Motor neuron (in vitro differentiated cells): ENCODE data around the gene SLC6A7. TPM values are rescaled to one million over a fixed set of nuclear protein-coding genes. Genes with fewer than 3 reads are reported as not detected.
A peak's percentile ranks its signal among the peaks of the same experiment; 100 is the strongest.

Source experiments
- ATAC-seq, 8 experiments: fragments of 200-7000 bp; cut with Tn5 transposase; replicated peaks in 6 of 8; 2 replicates each; pipeline ENCODE4 v1.8.0; 2021; ENCODE audit warnings: mild to moderate bottlenecking in 8 of 8, moderate library complexity in 8 of 8
- H3K27ac ChIP-seq, 2 donors: fragments of 250-450 bp; sonication (Bioruptor Pico); 2 replicates each; pipeline ENCODE4 v1.9.0; 2021; ENCODE audit warnings: antibody characterized with exemption in 2 of 2, mild to moderate bottlenecking in 2 of 2, moderate library complexity in 1 of 2
- H3K4me1 ChIP-seq, 2 donors: fragments of 250-450 bp; sonication (Bioruptor Pico); replicated peaks in 1 of 2; 2 replicates each; pipeline ENCODE4 v1.6.1; 2021; ENCODE audit warnings: antibody characterized with exemption in 2 of 2, mild to moderate bottlenecking in 2 of 2, moderate library complexity in 1 of 2
- H3K4me3 ChIP-seq, 5 donors: fragments of 250-450 bp; sonication (Bioruptor Pico); 2 replicates each; pipeline ENCODE4 v1.9.0; 2021; ENCODE audit warnings: antibody characterized with exemption in 5 of 5, mild to moderate bottlenecking in 5 of 5, moderate library complexity in 4 of 5
- whole genome bisulfite sequencing, 10 experiments: fragments of 450-650 bp; shearing (Covaris generic); methylation state at CpG; one replicate each; pipeline ENCODE4 v1.0.0; 2022; 5-methylcytosine and 5-hydroxymethylcytosine counted together
- in situ Hi-C, 9 experiments: fragments of 400-800 bp; cut with MboI; loops; one replicate each; pipeline ENCODE4 v1.15.0; 2021; ENCODE audit warnings: low sequenced_read_pairs in 9 of 9, low pct_unique_long_range_greater_than_20kb in 2 of 9; ENCODE audit not compliant: unreplicated experiment in 9 of 9
- total RNA-seq, 8 experiments: library from RNA; unstranded; fragments of 300-600 nt; gene quantifications; 2 replicates each; pipeline versions ENCODE4 v1.2.3 to v1.2.4, GENCODE V29; 2022

Gene SLC6A7
- total RNA-seq, 8 experiments from 2014 or later: 0.07 to 1.9 (median 0.14) TPM; not detected in 1

- in situ Hi-C loops: loop anchor here in 2 of 9 experiments (5.0 to 25.0 kb wide), 3 partner anchors 56 to 381 kb away; no protein-coding TSS in a partner anchor
- WGBS, 10 experiments: 9 to 61% (median 33%) methylated on average over 1 to 6 of the region's 10 CpGs; no CpG with 5 or more reads in 3 of the 10 experiments
- peak; percentile 40 to 96 (median 94) for ATAC-seq
- Histone ChIP-seq H3K4me1 (no peaks in the 10 kb centered on the region), H3K27ac (no peak overlapping the region), H3K4me3 (no peak overlapping the region)
Observed at GRCh38 chr5:150217873-150218692, 28.2 kb downstream of the SLC6A7 start.

- no peak overlapping the region for H3K27ac ChIP-seq
- 97 to 100% (median 100%) methylated on average over 1 to 3 of the region's 5 CpGs; no CpG with 5 or more reads in 7 of the 10 experiments for WGBS, 10 experiments
- no peaks in the 10 kb centered on the region for H3K4me1 ChIP-seq
- H3K4me3 ChIP-seq: no peak overlapping the region
- in situ Hi-C loops: loop anchor here in 2 of 9 experiments (5.0 to 25.0 kb wide), 3 partner anchors 56 to 381 kb away; no protein-coding TSS in a partner anchor
- no peak for ATAC-seq
Observed at GRCh38 chr5:150218693-150219035, 28.8 kb downstream of the SLC6A7 start.

DNA sequence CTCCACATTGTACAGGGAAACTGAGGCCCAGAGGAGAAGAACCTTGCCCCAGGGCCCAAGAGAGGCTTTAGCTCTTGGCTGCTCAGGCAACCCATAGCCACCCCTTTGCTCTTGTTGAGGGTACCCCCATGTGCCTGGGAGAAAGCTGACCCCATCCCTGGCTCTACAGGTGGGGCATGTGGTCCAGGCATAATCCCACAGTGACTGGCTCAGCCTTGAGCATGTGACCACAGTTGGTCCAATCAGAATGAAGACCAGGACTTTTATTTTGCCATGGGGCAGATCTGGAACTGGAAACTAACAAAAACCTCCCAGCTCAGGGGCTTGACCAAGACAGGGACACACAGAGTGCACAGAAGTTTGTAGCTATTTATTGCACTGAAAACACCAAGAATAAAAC, 29.3 kb downstream of the SLC6A7 start:
- Histone ChIP-seq H3K27ac (no peak overlapping the region), H3K4me3 (no peak overlapping the region), H3K4me1 (no peaks in the 10 kb centered on the region)
- ATAC-seq: no peak
- in situ Hi-C loops: loop anchor here in 2 of 9 experiments (5.0 to 25.0 kb wide), 3 partner anchors 57 to 382 kb away; no protein-coding TSS in a partner anchor

DNA sequence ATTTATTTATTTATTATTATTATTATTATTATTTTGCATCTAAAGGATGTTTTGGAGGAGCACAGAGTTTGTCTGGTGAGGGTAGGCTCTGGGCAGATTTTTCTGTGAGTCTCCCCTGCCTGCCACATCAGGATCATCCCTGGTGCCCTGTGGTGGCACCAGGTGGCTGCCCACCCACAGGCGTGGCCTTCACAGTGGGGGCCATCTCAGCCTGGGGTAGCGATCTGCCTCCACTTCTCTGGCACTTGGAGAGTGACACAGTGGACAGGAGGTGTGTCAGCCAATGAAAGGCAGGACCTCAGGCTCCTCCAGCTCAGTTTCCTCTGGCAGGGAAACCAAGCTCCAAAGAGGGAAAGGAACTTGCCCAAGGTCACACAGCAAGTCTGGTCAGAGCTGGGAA, 30.0 kb downstream of the SLC6A7 start:
- H3K4me3 ChIP-seq: no peak overlapping the region
- H3K4me1 ChIP-seq: no peaks in the 10 kb centered on the region
- in situ Hi-C loops: loop anchor here in 3 of 9 experiments (5.0 to 25.0 kb wide), 3 partner anchors 58 to 383 kb away; no protein-coding TSS in a partner anchor
- ATAC-seq: no peak
- 83 to 100% (median 92%) methylated on average over 1 to 2 of the region's 2 CpGs; no CpG with 5 or more reads in 6 of the 10 experiments for WGBS, 10 experiments
- no peak overlapping the region for H3K27ac ChIP-seq

- WGBS, 10 experiments: 70 to 92% (median 83%) methylated on average over 1 to 3 of the region's 5 CpGs; no CpG with 5 or more reads in 3 of the 10 experiments
- no peaks in the 10 kb centered on the region for H3K4me1 ChIP-seq
- no peak overlapping the region for H3K27ac ChIP-seq
- in situ Hi-C loops: loop anchor here in 2 of 9 experiments (10.0 to 25.0 kb wide), 2 partner anchors 97 to 384 kb away; no protein-coding TSS in a partner anchor
- no peak for ATAC-seq
- no peak overlapping the region for H3K4me3 ChIP-seq
Observed at GRCh38 chr5:150221471-150221870, 31.6 kb downstream of the SLC6A7 start.

GRCh38 chr5:150222906-150223305, 33.0 kb downstream of the SLC6A7 start:
- in situ Hi-C loops: loop anchor here in 2 of 9 experiments (10.0 to 25.0 kb wide), 2 partner anchors 98 to 386 kb away; no protein-coding TSS in a partner anchor
- Histone ChIP-seq H3K4me3 (no peak overlapping the region), H3K27ac (no peak overlapping the region), H3K4me1 (no peaks in the 10 kb centered on the region)
- 96% methylated on average over 8 of the region's 21 CpGs; no CpG with 5 or more reads in 9 of the 10 experiments for WGBS, 10 experiments
- ATAC-seq: no peak

GRCh38 chr5:150223474-150223873, 33.6 kb downstream of the SLC6A7 start:
- Histone ChIP-seq H3K4me3 (no peak overlapping the region), H3K27ac (no peak overlapping the region), H3K4me1 (no peaks in the 10 kb centered on the region)
- ATAC-seq: no peak
- 20 to 100% (median 80%) methylated on average over 1 to 6 of the region's 7 CpGs; no CpG with 5 or more reads in 3 of the 10 experiments for WGBS, 10 experiments
- in situ Hi-C loops: loop anchor here in 2 of 9 experiments (10.0 to 25.0 kb wide), 2 partner anchors 99 to 386 kb away; no protein-coding TSS in a partner anchor

DNA sequence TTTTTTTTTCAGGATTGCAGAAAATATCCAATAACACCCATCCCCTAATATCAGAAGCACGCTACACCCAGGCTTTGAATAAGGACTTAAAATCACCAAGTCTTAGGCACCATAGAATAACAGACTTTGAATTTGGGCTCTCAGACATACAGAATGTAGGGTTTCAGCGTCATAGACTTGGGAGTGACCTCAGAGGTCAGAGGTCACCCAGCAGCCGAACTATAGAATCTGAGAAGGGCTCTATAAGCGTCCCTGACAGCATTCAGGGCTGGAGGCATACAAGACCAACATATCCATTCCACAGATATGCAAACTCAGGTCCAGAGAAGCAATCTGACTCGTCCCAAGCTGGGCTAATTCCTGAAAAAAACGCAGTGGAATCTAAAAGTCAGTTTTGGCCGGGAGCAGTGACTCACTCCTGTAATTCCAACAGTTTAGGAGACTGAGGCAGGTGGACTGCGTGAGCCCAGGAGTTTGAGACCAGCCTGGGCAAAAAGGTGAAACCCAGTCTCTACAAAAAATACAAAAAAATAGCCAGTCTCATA, 34.7 kb downstream of the SLC6A7 start:
- 34 to 77% (median 54%) methylated on average over 1 to 6 of the region's 8 CpGs for WGBS, 10 experiments
- no peaks in the 10 kb centered on the region for H3K4me1 ChIP-seq
- no peak overlapping the region for H3K27ac ChIP-seq
- peak in 1 of 8 experiments; percentile 31 for ATAC-seq
- in situ Hi-C loops: loop anchor here in 2 of 9 experiments (10.0 to 25.0 kb wide), 2 partner anchors 100 to 387 kb away; no protein-coding TSS in a partner anchor
- H3K4me3 ChIP-seq: no peak overlapping the region

- WGBS, 10 experiments: 80 to 100% (median 99%) methylated on average over 1 to 5 of the region's 5 CpGs; no CpG with 5 or more reads in 2 of the 10 experiments
- H3K27ac ChIP-seq: no peak overlapping the region
- peak in 3 of 8 experiments; percentile 13 to 36 (median 15) for ATAC-seq
- H3K4me3 ChIP-seq: no peak overlapping the region
- in situ Hi-C loops: loop anchor here in 1 of 9 experiments (10.0 kb wide), 1 partner anchor 102 kb away; no protein-coding TSS in a partner anchor
- H3K4me1 ChIP-seq: no peaks in the 10 kb centered on the region
Observed at GRCh38 chr5:150227036-150227435, 37.2 kb downstream of the SLC6A7 start.

DNA sequence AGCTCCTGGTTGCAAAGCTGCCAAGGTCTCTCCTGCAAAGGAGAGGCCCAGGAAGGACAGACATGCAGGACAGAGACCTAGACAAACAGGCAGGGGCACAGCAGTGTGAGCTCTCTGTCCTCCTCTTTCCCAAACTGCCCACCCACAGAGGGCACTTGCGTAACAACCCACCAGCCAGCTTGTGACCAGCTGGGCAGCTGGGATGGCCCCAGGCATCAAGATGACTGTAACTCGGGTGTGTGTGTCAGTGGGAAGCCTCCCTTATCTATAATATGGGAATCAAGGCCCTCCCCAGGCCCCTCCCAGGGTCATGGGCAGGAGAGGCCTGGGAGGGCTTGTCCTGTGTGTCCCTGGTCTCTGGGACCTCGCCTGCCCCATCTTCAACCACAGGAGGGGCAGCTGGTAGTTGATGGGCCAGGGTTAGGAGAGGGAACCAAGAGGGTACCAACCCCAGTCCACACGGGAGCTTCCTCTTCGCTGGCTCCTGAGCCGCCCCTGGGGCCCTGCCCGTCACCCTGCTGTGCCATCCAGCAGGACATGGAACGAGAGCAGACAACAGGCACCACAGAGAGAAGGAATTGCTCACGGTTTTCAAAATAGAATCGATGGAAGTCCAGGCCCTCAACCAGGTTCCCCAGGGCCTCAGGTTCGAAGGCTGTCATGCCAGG, 37.9 kb downstream of the SLC6A7 start:
- in situ Hi-C loops: loop anchor here in 1 of 9 experiments (10.0 kb wide), 1 partner anchor 103 kb away; no protein-coding TSS in a partner anchor
- Histone ChIP-seq H3K27ac (no peak overlapping the region), H3K4me1 (no peaks in the 10 kb centered on the region), H3K4me3 (no peak overlapping the region)
- 0 to 80% (median 47%) methylated on average over 1 to 4 of the region's 11 CpGs; no CpG with 5 or more reads in 3 of the 10 experiments for WGBS, 10 experiments
- peak in 3 of 8 experiments; percentile 84 to 89 (median 88) for ATAC-seq

GRCh38 chr5:150229571-150229970, 39.7 kb downstream of the SLC6A7 start:
- no peak for ATAC-seq
- WGBS, 10 experiments: 29 to 79% (median 60%) methylated on average over 1 to 3 of the region's 3 CpGs; no CpG with 5 or more reads in 5 of the 10 experiments
- in situ Hi-C loops: loop anchor here in 1 of 9 experiments (10.0 kb wide), 1 partner anchor 105 kb away; no protein-coding TSS in a partner anchor

GRCh38 chr5:150230842-150231241, 41.0 kb downstream of the SLC6A7 start:
- in situ Hi-C loops: no loop called here
- peaks cover 6 to 9% of the 10 kb centered on the region in 2 donors for H3K4me1 ChIP-seq
- 38 to 100% (median 79%) methylated on average over 1 to 5 of the region's 7 CpGs; no CpG with 5 or more reads in 2 of the 10 experiments for WGBS, 10 experiments
- H3K4me3 ChIP-seq: no peak overlapping the region
- no peak overlapping the region for H3K27ac ChIP-seq
- no peak for ATAC-seq

More at GRCh38 chr5:150229571-150229970, 39.7 kb downstream of the SLC6A7 start:
- Histone ChIP-seq H3K4me1 (peaks cover 0 to under 1% of the 10 kb centered on the region in 2 donors), H3K27ac (no peak overlapping the region), H3K4me3 (no peak overlapping the region)
